ENCODE data around the gene EXOC3L4. TPM values are rescaled to one million over a fixed set of nuclear protein-coding genes. Genes with fewer than 3 reads are reported as not detected.

EXOC3L4 gene
- total RNA-seq, 1 donor from 2014 or later = not detected

- no peak overlapping the region for H3K27ac ChIP-seq (ENCODE audit: low read depth, low read length)
These were observed 41.1 kb downstream of the EXOC3L4 start for GRCh38 chr14:103135333-103136260.

GRCh38 chr14:103136388-103137271 lies 42.1 kb downstream of the EXOC3L4 start:
- H3K4me1 Mint-ChIP-seq (ENCODE audit: low read depth, unreplicated experiment) = peaks cover 15% of the 10 kb centered on the region
- H3K27ac ChIP-seq (ENCODE audit: low read depth, low read length) = peak overlapping the region; percentile 12
- peak overlapping the region; percentile 94 for H3K27ac Mint-ChIP-seq (ENCODE audit: unreplicated experiment)
- no peaks in the 10 kb centered on the region for H3K36me3 ChIP-seq (ENCODE audit: insufficient read depth, low read length)
- H3K4me3 Mint-ChIP-seq (ENCODE audit: unreplicated experiment) = peak overlapping the region; percentile 8
- FAIRE-seq = no peak
- no peaks in the 10 kb centered on the region for H3K9me3 ChIP-seq (ENCODE audit: insufficient read depth, low read depth, low read length)
- no peaks in the 10 kb centered on the region for H3K9me3 Mint-ChIP-seq (ENCODE audit: unreplicated experiment)
- H3K27me3 Mint-ChIP-seq (ENCODE audit: low read depth, unreplicated experiment) = peaks cover 23% of the 10 kb centered on the region
- H3K27me3 ChIP-seq (ENCODE audit: insufficient read depth, low read length) = peaks cover 16% of the 10 kb centered on the region
- H3K4me3 ChIP-seq (ENCODE audit: insufficient read depth, low read depth, low read length) = no peak overlapping the region
- H3K9ac ChIP-seq (ENCODE audit: low read length) = peak overlapping the region; percentile 60
- H4K20me1 ChIP-seq (ENCODE audit: insufficient read depth, low read length) = peaks cover 5% of the 10 kb centered on the region
- H3K4me2 ChIP-seq (ENCODE audit: low read length) = peak overlapping the region; percentile 64
- H3K79me2 ChIP-seq (ENCODE audit: insufficient read depth, low read length) = no peaks in the 10 kb centered on the region
- DNase-seq (ENCODE audit: low read depth) = peak; percentile 34
- TF ChIP-seq CTCF (IDR thresholded peaks at IDR 0.05; ENCODE audit: insufficient read depth, low read depth, low read length) (no peak), EZH2 (IDR thresholded peaks at IDR 0.05; ENCODE audit: insufficient read depth, low read length) (no peak)
- H2AFZ ChIP-seq (ENCODE audit: low read depth, low read length) = peak overlapping the region; percentile 63
- H3K4me1 ChIP-seq (ENCODE audit: insufficient read depth, low read length) = peaks cover 9% of the 10 kb centered on the region
- peaks cover 12% of the 10 kb centered on the region for H3K36me3 Mint-ChIP-seq (ENCODE audit: low read depth, unreplicated experiment)

More at GRCh38 chr14:103135333-103136260, 41.1 kb downstream of the EXOC3L4 start:
- H4K20me1 ChIP-seq (ENCODE audit: insufficient read depth, low read length) = peaks cover 8% of the 10 kb centered on the region
- H3K9me3 ChIP-seq (ENCODE audit: insufficient read depth, low read depth, low read length) = no peaks in the 10 kb centered on the region
- H3K4me2 ChIP-seq (ENCODE audit: low read length) = no peak overlapping the region
- no peak overlapping the region for H3K9ac ChIP-seq (ENCODE audit: low read length)
- Mint-ChIP-seq H3K27me3 (ENCODE audit: low read depth, unreplicated experiment) (peaks cover 18% of the 10 kb centered on the region), H3K4me1 (ENCODE audit: low read depth, unreplicated experiment) (peaks cover 15% of the 10 kb centered on the region), H3K36me3 (ENCODE audit: low read depth, unreplicated experiment) (peaks cover 16% of the 10 kb centered on the region), H3K9me3 (ENCODE audit: unreplicated experiment) (no peaks in the 10 kb centered on the region), H3K27ac (ENCODE audit: unreplicated experiment) (no peak overlapping the region), H3K4me3 (ENCODE audit: unreplicated experiment) (no peak overlapping the region)
- H3K79me2 ChIP-seq (ENCODE audit: insufficient read depth, low read length) = no peaks in the 10 kb centered on the region
- H3K4me3 ChIP-seq (ENCODE audit: insufficient read depth, low read depth, low read length) = no peak overlapping the region
- no peak overlapping the region for H2AFZ ChIP-seq (ENCODE audit: low read depth, low read length)
- peaks cover 19% of the 10 kb centered on the region for H3K4me1 ChIP-seq (ENCODE audit: insufficient read depth, low read length)
- peaks cover 14% of the 10 kb centered on the region for H3K27me3 ChIP-seq (ENCODE audit: insufficient read depth, low read length)
- DNase-seq (ENCODE audit: low read depth) = no peak
- FAIRE-seq = no peak
- TF ChIP-seq CTCF (IDR thresholded peaks at IDR 0.05; ENCODE audit: insufficient read depth, low read depth, low read length) (no peak), EZH2 (IDR thresholded peaks at IDR 0.05; ENCODE audit: insufficient read depth, low read length) (no peak)
- H3K36me3 ChIP-seq (ENCODE audit: insufficient read depth, low read length) = no peaks in the 10 kb centered on the region

Measured in astrocyte (in vitro differentiated cells and primary cell).